ENCODE data around the gene CDR2L. TPM values are rescaled to one million over a fixed set of nuclear protein-coding genes. Genes with fewer than 3 reads are reported as not detected.

CDR2L gene
- 1.2 TPM for total RNA-seq

GRCh38 chr17:74987418-74987908 is at the start of gene CDR2L:
Gene CDR2L (plus strand): TSS chr17:74987632. CDS start chr17:74988044, 412 bp downstream.
- peak; percentile 98 for ATAC-seq
- peak; percentile 96 for DNase-seq (ENCODE audit: low spot score)

- no peak for ATAC-seq
- no peak for DNase-seq (ENCODE audit: low spot score)
Measured at GRCh38 chr17:74938194-74938950, 49.1 kb upstream of the CDR2L start.

- no peak for ATAC-seq
- DNase-seq (ENCODE audit: low spot score): no peak
Measured at GRCh38 chr17:74939534-74939933, 47.9 kb upstream of the CDR2L start.

GRCh38 chr17:74941128-74941725 is 46.2 kb upstream of the CDR2L start:
- DNase-seq (ENCODE audit: low spot score) (no peak), ATAC-seq (no peak)

GRCh38 chr17:74943808-74944522 is 43.5 kb upstream of the CDR2L start:
- ATAC-seq (no peak), DNase-seq (ENCODE audit: low spot score) (no peak)

GRCh38 chr17:74945543-74945942 is 41.9 kb upstream of the CDR2L start:
- DNase-seq (ENCODE audit: low spot score) (no peak), ATAC-seq (no peak)

GRCh38 chr17:74946641-74947040 is 40.8 kb upstream of the CDR2L start:
- DNase-seq (ENCODE audit: low spot score) (no peak), ATAC-seq (no peak)

- DNase-seq (ENCODE audit: low spot score) (no peak), ATAC-seq (no peak)
Measured at GRCh38 chr17:74947041-74947754, 40.2 kb upstream of the CDR2L start.

GRCh38 chr17:74949455-74950115 is 37.8 kb upstream of the CDR2L start:
- DNase-seq (ENCODE audit: low spot score) (no peak), ATAC-seq (no peak)

GRCh38 chr17:74950207-74950606 is 37.2 kb upstream of the CDR2L start:
- no peak for ATAC-seq
- DNase-seq (ENCODE audit: low spot score): no peak

- no peak for ATAC-seq
Measured at GRCh38 chr17:74951065-74951464, 36.4 kb upstream of the CDR2L start.

GRCh38 chr17:74951680-74952421 is 35.6 kb upstream of the CDR2L start:
- ATAC-seq: no peak
- DNase-seq (ENCODE audit: low spot score): no peak

More at GRCh38 chr17:74951065-74951464, 36.4 kb upstream of the CDR2L start:
- DNase-seq (ENCODE audit: low spot score): no peak

- no peak for DNase-seq (ENCODE audit: low spot score)
- ATAC-seq: no peak
Measured at GRCh38 chr17:74952431-74953133, 34.9 kb upstream of the CDR2L start.

GRCh38 chr17:74953134-74953687 is 34.2 kb upstream of the CDR2L start:
- no peak for DNase-seq (ENCODE audit: low spot score)

GRCh38 chr17:74954115-74954514 is 33.3 kb upstream of the CDR2L start:
- no peak for DNase-seq (ENCODE audit: low spot score)
- no peak for ATAC-seq

More at GRCh38 chr17:74953134-74953687, 34.2 kb upstream of the CDR2L start:
- ATAC-seq: no peak

- no peak for ATAC-seq
- no peak for DNase-seq (ENCODE audit: low spot score)
Measured at GRCh38 chr17:74954665-74955421, 32.6 kb upstream of the CDR2L start.

GRCh38 chr17:74956093-74956492 is 31.3 kb upstream of the CDR2L start:
- DNase-seq (ENCODE audit: low spot score): no peak
- no peak for ATAC-seq

All from left lobe of liver (tissue), 2 donors.